A673 (cell line): ENCODE results near the gene MTHFSD. TPM values are rescaled to one million over a fixed set of nuclear protein-coding genes. Genes with fewer than 3 reads are reported as not detected.

Source experiments
- BruUV-seq: library from RNA; stranded (reverse); fragments of 400-500 nt; replicated peaks from 2 replicates; lab custom pipeline; 2021; lab: Mats Ljungman, UMichigan
- CTCF ChIA-PET: fragments of 300-600 bp; sonication (Branson Sonifier 250); formaldehyde crosslinking; loops from one replicate; lab custom pipeline; 2022; ENCODE audit warnings: antibody characterized with exemption; lab: Charles Lee
- POLR2A ChIA-PET: fragments of 300-600 bp; sonication (Branson Sonifier 250); formaldehyde crosslinking; loops from one replicate; lab custom pipeline; 2022; ENCODE audit warnings: antibody characterized with exemption; ENCODE audit not compliant: low non-redundant PET; lab: Charles Lee
- DNase-seq: peaks from one replicate; pipeline ENCODE4 v3.0.0-alpha.2; 2015; ENCODE audit warnings: low spot score
- H3K27ac ChIP-seq: fragments of 200-600 bp; sonication (generic); 2 replicates; pipeline ENCODE4 v1.5.1; 2016; ENCODE audit warnings: mixed run types, low read depth, mild to moderate bottlenecking, mixed read lengths, antibody characterized with exemption, low read length; ENCODE audit not compliant: poor library complexity, severe bottlenecking
- H3K27me3 ChIP-seq: fragments of 200-600 bp; sonication (generic); replicated peaks from 2 replicates; pipeline ENCODE4 v1.6.1; 2017; ENCODE audit warnings: mixed run types, low read depth, mild to moderate bottlenecking, mixed read lengths, antibody characterized with exemption, low read length; ENCODE audit not compliant: insufficient read depth, poor library complexity
- H3K36me3 ChIP-seq: fragments of 200-600 bp; sonication (generic); 2 replicates; pipeline ENCODE4 v1.6.1; 2016; ENCODE audit warnings: mixed run types, mild to moderate bottlenecking, mixed read lengths, antibody characterized with exemption, low read length; ENCODE audit not compliant: insufficient read depth, poor library complexity, severe bottlenecking
- H3K4me1 ChIP-seq: fragments of 200-600 bp; sonication (generic); 2 replicates; pipeline ENCODE4 v1.6.1; 2017; ENCODE audit warnings: mixed run types, mild to moderate bottlenecking, mixed read lengths, antibody characterized with exemption, low read length; ENCODE audit not compliant: insufficient read depth, poor library complexity, severe bottlenecking
- H3K4me3 ChIP-seq: fragments of 200-600 bp; sonication (generic); 2 replicates; pipeline ENCODE4 v1.5.1; 2016; ENCODE audit warnings: low read depth, mixed run types, mild to moderate bottlenecking, mixed read lengths, low read length; ENCODE audit not compliant: poor library complexity, severe bottlenecking
- H3K9me3 ChIP-seq: fragments of 200-600 bp; sonication (generic); 2 replicates; pipeline ENCODE4 v1.6.1; 2016; ENCODE audit warnings: mixed run types, low read depth, mild to moderate bottlenecking, mixed read lengths, antibody characterized with exemption, low read length; ENCODE audit not compliant: poor library complexity, severe bottlenecking
- EZH2 ChIP-seq: fragments of 200-600 bp; sonication (generic); IDR thresholded peaks from 2 replicates; pipeline ENCODE4 v1.6.1; 2017; ENCODE audit warnings: borderline replicate concordance, low read depth, mild to moderate bottlenecking, mixed read lengths, antibody characterized with exemption, low read length; ENCODE audit not compliant: poor library complexity, severe bottlenecking
- intact Hi-C: fragments of 100-400 bp; cut with micrococcal nuclease; formaldehyde crosslinking; loops from one replicate; pipeline ENCODE4 v1.10.0; 2022; ENCODE audit not compliant: unreplicated experiment
- total RNA-seq: library from RNA; stranded (reverse); gene quantifications from 2 replicates; pipeline ENCODE4 v1.2.3, GENCODE V29; 2021
- TF ChIP-seq, protein P1 (sequence below): fragments of 300-800, 200-600 bp; sonication (generic); conservative IDR thresholded peaks from 2 replicates; pipeline ENCODE4 v1.5.1; 2017; ENCODE audit warnings: low read depth, mild to moderate bottlenecking, antibody characterized with exemption, low read length, moderate library complexity, mixed read lengths

Gene MTHFSD
- total RNA-seq, 1 experiment from 2014 or later, result 27.5 TPM

DNA sequence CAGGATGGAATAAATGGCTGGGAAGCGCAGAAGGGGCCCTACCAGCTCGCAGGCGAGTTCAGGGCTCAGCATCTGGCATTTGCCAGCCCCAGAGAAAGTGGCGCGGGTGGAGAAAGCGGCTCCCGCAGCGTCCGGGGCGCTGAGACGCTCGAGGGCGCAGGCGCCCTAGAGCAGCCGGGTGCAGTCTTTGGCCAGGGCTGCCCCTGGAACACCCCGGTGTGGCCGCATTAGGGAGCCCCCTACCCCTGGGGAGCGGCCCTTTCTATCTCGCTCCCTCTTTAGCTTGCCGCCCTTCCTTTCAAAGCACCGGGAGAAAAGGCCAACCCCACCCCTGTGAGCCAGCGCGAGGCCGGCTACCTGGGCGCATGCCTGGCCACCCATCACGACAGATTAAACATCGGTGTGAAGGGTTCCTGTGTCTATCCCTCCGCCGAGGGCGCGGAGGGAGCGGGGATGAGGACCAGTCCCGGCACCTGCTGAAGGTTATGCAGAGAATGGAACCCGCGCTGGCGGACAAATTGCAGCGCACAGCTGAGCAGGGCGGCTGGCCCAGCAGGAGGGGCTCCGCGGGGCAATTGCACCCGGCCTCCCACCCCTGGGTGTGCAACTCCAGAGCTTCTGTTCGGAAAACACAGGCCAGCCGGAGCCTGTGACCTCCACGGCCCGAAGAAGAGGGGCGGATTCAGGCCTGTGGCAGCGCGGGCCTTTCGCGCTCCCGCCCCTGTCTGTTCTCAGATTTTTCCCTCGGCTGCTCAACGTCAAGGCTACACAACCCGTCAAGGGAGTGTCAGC is 60.3 kb downstream of the MTHFSD start:
- no peak overlapping the region for H3K27ac ChIP-seq
- H3K27me3 ChIP-seq, result peaks cover 100% of the 10 kb centered on the region
- peak; percentile 77 for TF ChIP-seq EZH2
- TF ChIP-seq, protein P1, sequence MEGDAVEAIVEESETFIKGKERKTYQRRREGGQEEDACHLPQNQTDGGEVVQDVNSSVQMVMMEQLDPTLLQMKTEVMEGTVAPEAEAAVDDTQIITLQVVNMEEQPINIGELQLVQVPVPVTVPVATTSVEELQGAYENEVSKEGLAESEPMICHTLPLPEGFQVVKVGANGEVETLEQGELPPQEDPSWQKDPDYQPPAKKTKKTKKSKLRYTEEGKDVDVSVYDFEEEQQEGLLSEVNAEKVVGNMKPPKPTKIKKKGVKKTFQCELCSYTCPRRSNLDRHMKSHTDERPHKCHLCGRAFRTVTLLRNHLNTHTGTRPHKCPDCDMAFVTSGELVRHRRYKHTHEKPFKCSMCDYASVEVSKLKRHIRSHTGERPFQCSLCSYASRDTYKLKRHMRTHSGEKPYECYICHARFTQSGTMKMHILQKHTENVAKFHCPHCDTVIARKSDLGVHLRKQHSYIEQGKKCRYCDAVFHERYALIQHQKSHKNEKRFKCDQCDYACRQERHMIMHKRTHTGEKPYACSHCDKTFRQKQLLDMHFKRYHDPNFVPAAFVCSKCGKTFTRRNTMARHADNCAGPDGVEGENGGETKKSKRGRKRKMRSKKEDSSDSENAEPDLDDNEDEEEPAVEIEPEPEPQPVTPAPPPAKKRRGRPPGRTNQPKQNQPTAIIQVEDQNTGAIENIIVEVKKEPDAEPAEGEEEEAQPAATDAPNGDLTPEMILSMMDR, result no peak
- BruUV-seq, result no TSS peak
- intact Hi-C loops, result no loop called here
- H3K36me3 ChIP-seq, result no peaks in the 10 kb centered on the region
- no peaks in the 10 kb centered on the region for H3K4me1 ChIP-seq
- H3K4me3 ChIP-seq, result no peak overlapping the region
- DNase-seq, result no peak
- no peaks in the 10 kb centered on the region for H3K9me3 ChIP-seq
- ChIA-PET POLR2A (no interaction called here), CTCF (no interaction called here)

GRCh38 chr16:86494039-86494564 is 60.9 kb downstream of the MTHFSD start:
- H3K9me3 ChIP-seq, result no peaks in the 10 kb centered on the region
- H3K36me3 ChIP-seq, result no peaks in the 10 kb centered on the region
- DNase-seq, result no peak
- no peaks in the 10 kb centered on the region for H3K4me1 ChIP-seq
- POLR2A ChIA-PET, result no interaction called here
- no TSS peak for BruUV-seq
- no peak overlapping the region for H3K27ac ChIP-seq
- CTCF ChIA-PET, result interaction anchor here (0.6 kb wide), 1 partner anchor 1249 kb away, joined by 4 read pairs; no protein-coding TSS in a partner anchor
- peaks cover 100% of the 10 kb centered on the region for H3K27me3 ChIP-seq
- intact Hi-C loops, result no loop called here
- TF ChIP-seq, protein P1, result no peak
- peak; percentile 70 for TF ChIP-seq EZH2
- H3K4me3 ChIP-seq, result no peak overlapping the region

- BruUV-seq, result no TSS peak
- H3K27ac ChIP-seq, result no peak overlapping the region
- intact Hi-C loops, result no loop called here
- TF ChIP-seq, protein P1, result no peak
- no peak for TF ChIP-seq EZH2
- H3K4me3 ChIP-seq, result no peak overlapping the region
- ChIA-PET CTCF (no interaction called here), POLR2A (no interaction called here)
- no peak for DNase-seq
- no peaks in the 10 kb centered on the region for H3K36me3 ChIP-seq
- peaks cover 100% of the 10 kb centered on the region for H3K27me3 ChIP-seq
- no peaks in the 10 kb centered on the region for H3K4me1 ChIP-seq
- no peaks in the 10 kb centered on the region for H3K9me3 ChIP-seq
Measured at GRCh38 chr16:86492961-86493629, 61.9 kb downstream of the MTHFSD start.
